Bone marrow (tissue), 2 donors: ENCODE results near the gene MPRIP.

Experiments
- DNase-seq, 2 donors: peaks; one replicate each; lab custom pipeline; 2025; lab: John Stamatoyannopoulos, UW

The MPRIP gene

GRCh38 chr17:17070931-17071330, 28.7 kb downstream of the MPRIP start:
- no peak for DNase-seq

GRCh38 chr17:17071531-17072360, 29.5 kb downstream of the MPRIP start:
- no peak for DNase-seq

- no peak for DNase-seq
Measured at GRCh38 chr17:17072546-17072945, 30.3 kb downstream of the MPRIP start.

GRCh38 chr17:17073030-17073564, 30.8 kb downstream of the MPRIP start:
- DNase-seq: no peak

GRCh38 chr17:17073581-17074403, 31.5 kb downstream of the MPRIP start:
- DNase-seq: no peak

- no peak for DNase-seq
Measured at GRCh38 chr17:17075125-17075781, 33.0 kb downstream of the MPRIP start.

GRCh38 chr17:17076066-17076465, 33.8 kb downstream of the MPRIP start:
- no peak for DNase-seq

- no peak for DNase-seq
Measured at GRCh38 chr17:17077101-17077500, 34.8 kb downstream of the MPRIP start.

GRCh38 chr17:17077861-17078732, 35.8 kb downstream of the MPRIP start:
- DNase-seq: no peak

GRCh38 chr17:17078832-17079231, 36.6 kb downstream of the MPRIP start:
- no peak for DNase-seq

- DNase-seq: no peak
Measured at GRCh38 chr17:17079336-17079735, 37.1 kb downstream of the MPRIP start.

GRCh38 chr17:17079761-17080160, 37.5 kb downstream of the MPRIP start:
- DNase-seq: no peak

- no peak for DNase-seq
Measured at GRCh38 chr17:17080181-17080631, 37.9 kb downstream of the MPRIP start.

GRCh38 chr17:17080781-17081180, 38.5 kb downstream of the MPRIP start:
- DNase-seq: no peak

GRCh38 chr17:17081304-17081940, 39.2 kb downstream of the MPRIP start:
- DNase-seq: no peak

GRCh38 chr17:17082878-17083277, 40.6 kb downstream of the MPRIP start:
- DNase-seq: no peak

GRCh38 chr17:17084317-17084835, 42.1 kb downstream of the MPRIP start:
- DNase-seq: no peak

- DNase-seq: no peak
Measured at GRCh38 chr17:17084941-17085340, 42.7 kb downstream of the MPRIP start.

- no peak for DNase-seq
Measured at GRCh38 chr17:17086585-17086984, 44.3 kb downstream of the MPRIP start.

- no peak for DNase-seq
Measured at GRCh38 chr17:17087424-17088015, 45.3 kb downstream of the MPRIP start.
